A673 (cell line): ENCODE data around the gene C1orf94. TPM values are rescaled to one million over a fixed set of nuclear protein-coding genes. Genes with fewer than 3 reads are reported as not detected.
A peak's percentile ranks its signal among the peaks of the same experiment; 100 is the strongest.

Source experiments
- Bru-seq: library from RNA; stranded (reverse); fragments of 400-500 nt; gene quantifications from one replicate; lab custom pipeline; 2021; lab: Mats Ljungman, UMichigan
- BruChase-seq, 2 experiments: library from RNA; stranded (reverse); fragments of 400-500 nt; gene quantifications; one replicate each; lab custom pipeline; 2021; lab: Mats Ljungman, UMichigan
- BruUV-seq: library from RNA; stranded (reverse); fragments of 400-500 nt; replicated peaks from 2 replicates; lab custom pipeline; 2021; lab: Mats Ljungman, UMichigan
- CTCF ChIA-PET: fragments of 300-600 bp; sonication (Branson Sonifier 250); formaldehyde crosslinking; loops from one replicate; lab custom pipeline; 2022; ENCODE audit warnings: antibody characterized with exemption; lab: Charles Lee
- POLR2A ChIA-PET: fragments of 300-600 bp; sonication (Branson Sonifier 250); formaldehyde crosslinking; loops from one replicate; lab custom pipeline; 2022; ENCODE audit warnings: antibody characterized with exemption; ENCODE audit not compliant: low non-redundant PET; lab: Charles Lee
- DNase-seq: peaks from one replicate; pipeline ENCODE4 v3.0.0-alpha.2; 2015; ENCODE audit warnings: low spot score
- H3K27ac ChIP-seq: fragments of 200-600 bp; sonication (generic); 2 replicates; pipeline ENCODE4 v1.5.1; 2016; ENCODE audit warnings: mixed run types, low read depth, mild to moderate bottlenecking, mixed read lengths, antibody characterized with exemption, low read length; ENCODE audit not compliant: poor library complexity, severe bottlenecking
- H3K27me3 ChIP-seq: fragments of 200-600 bp; sonication (generic); replicated peaks from 2 replicates; pipeline ENCODE4 v1.6.1; 2017; ENCODE audit warnings: mixed run types, low read depth, mild to moderate bottlenecking, mixed read lengths, antibody characterized with exemption, low read length; ENCODE audit not compliant: insufficient read depth, poor library complexity
- H3K36me3 ChIP-seq: fragments of 200-600 bp; sonication (generic); 2 replicates; pipeline ENCODE4 v1.6.1; 2016; ENCODE audit warnings: mixed run types, mild to moderate bottlenecking, mixed read lengths, antibody characterized with exemption, low read length; ENCODE audit not compliant: insufficient read depth, poor library complexity, severe bottlenecking
- H3K4me1 ChIP-seq: fragments of 200-600 bp; sonication (generic); 2 replicates; pipeline ENCODE4 v1.6.1; 2017; ENCODE audit warnings: mixed run types, mild to moderate bottlenecking, mixed read lengths, antibody characterized with exemption, low read length; ENCODE audit not compliant: insufficient read depth, poor library complexity, severe bottlenecking
- H3K4me3 ChIP-seq: fragments of 200-600 bp; sonication (generic); 2 replicates; pipeline ENCODE4 v1.5.1; 2016; ENCODE audit warnings: low read depth, mixed run types, mild to moderate bottlenecking, mixed read lengths, low read length; ENCODE audit not compliant: poor library complexity, severe bottlenecking
- H3K9me3 ChIP-seq: fragments of 200-600 bp; sonication (generic); 2 replicates; pipeline ENCODE4 v1.6.1; 2016; ENCODE audit warnings: mixed run types, low read depth, mild to moderate bottlenecking, mixed read lengths, antibody characterized with exemption, low read length; ENCODE audit not compliant: poor library complexity, severe bottlenecking
- EZH2 ChIP-seq: fragments of 200-600 bp; sonication (generic); IDR thresholded peaks from 2 replicates; pipeline ENCODE4 v1.6.1; 2017; ENCODE audit warnings: borderline replicate concordance, low read depth, mild to moderate bottlenecking, mixed read lengths, antibody characterized with exemption, low read length; ENCODE audit not compliant: poor library complexity, severe bottlenecking
- intact Hi-C: fragments of 100-400 bp; cut with micrococcal nuclease; formaldehyde crosslinking; loops from one replicate; pipeline ENCODE4 v1.10.0; 2022; ENCODE audit not compliant: unreplicated experiment
- long read RNA-seq: library from polyadenylated mRNA; stranded (forward); transcript quantifications from one replicate; pipeline ENCODE4 v2.0.0, GENCODE V29; 2022
- total RNA-seq: library from RNA; stranded (reverse); gene quantifications from 2 replicates; pipeline ENCODE4 v1.2.3, GENCODE V29; 2021
- TF ChIP-seq, protein P1 (sequence below): fragments of 300-800, 200-600 bp; sonication (generic); conservative IDR thresholded peaks from 2 replicates; pipeline ENCODE4 v1.5.1; 2017; ENCODE audit warnings: low read depth, mild to moderate bottlenecking, antibody characterized with exemption, low read length, moderate library complexity, mixed read lengths

The C1orf94 gene, protein sequence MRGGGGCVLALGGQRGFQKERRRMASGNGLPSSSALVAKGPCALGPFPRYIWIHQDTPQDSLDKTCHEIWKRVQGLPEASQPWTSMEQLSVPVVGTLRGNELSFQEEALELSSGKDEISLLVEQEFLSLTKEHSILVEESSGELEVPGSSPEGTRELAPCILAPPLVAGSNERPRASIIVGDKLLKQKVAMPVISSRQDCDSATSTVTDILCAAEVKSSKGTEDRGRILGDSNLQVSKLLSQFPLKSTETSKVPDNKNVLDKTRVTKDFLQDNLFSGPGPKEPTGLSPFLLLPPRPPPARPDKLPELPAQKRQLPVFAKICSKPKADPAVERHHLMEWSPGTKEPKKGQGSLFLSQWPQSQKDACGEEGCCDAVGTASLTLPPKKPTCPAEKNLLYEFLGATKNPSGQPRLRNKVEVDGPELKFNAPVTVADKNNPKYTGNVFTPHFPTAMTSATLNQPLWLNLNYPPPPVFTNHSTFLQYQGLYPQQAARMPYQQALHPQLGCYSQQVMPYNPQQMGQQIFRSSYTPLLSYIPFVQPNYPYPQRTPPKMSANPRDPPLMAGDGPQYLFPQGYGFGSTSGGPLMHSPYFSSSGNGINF
- 0.34 and 0.72 TPM in 2 replicates for total RNA-seq
- percentile 21 among the genes with signal in this experiment for Bru-seq, nascent RNA
- percentile 16 among the genes with signal in this experiment for BruChase-seq, experiment 1, labeled RNA remaining after a 2-hour chase
- percentile 16 among the genes with signal in this experiment for BruChase-seq, experiment 2, labeled RNA remaining after a 6-hour chase
- long read RNA-seq, partial matches to known transcripts: 0 of 2 reads
- long read RNA-seq, other reads (novel, unspliced or antisense): 0 of 2 reads

- no TSS peak for BruUV-seq
- Histone ChIP-seq H3K9me3 (no peaks in the 10 kb centered on the region), H3K27me3 (peaks cover 19% of the 10 kb centered on the region), H3K27ac (no peak within 1 kb of the TSS), H3K4me1 (no peaks in the 10 kb centered on the region), H3K36me3 (no peaks in the 10 kb centered on the region), H3K4me3 (no peak within 1 kb of the TSS)
- POLR2A ChIA-PET: no interaction called here
- TF ChIP-seq EZH2: no peak
- TF ChIP-seq, protein P1, sequence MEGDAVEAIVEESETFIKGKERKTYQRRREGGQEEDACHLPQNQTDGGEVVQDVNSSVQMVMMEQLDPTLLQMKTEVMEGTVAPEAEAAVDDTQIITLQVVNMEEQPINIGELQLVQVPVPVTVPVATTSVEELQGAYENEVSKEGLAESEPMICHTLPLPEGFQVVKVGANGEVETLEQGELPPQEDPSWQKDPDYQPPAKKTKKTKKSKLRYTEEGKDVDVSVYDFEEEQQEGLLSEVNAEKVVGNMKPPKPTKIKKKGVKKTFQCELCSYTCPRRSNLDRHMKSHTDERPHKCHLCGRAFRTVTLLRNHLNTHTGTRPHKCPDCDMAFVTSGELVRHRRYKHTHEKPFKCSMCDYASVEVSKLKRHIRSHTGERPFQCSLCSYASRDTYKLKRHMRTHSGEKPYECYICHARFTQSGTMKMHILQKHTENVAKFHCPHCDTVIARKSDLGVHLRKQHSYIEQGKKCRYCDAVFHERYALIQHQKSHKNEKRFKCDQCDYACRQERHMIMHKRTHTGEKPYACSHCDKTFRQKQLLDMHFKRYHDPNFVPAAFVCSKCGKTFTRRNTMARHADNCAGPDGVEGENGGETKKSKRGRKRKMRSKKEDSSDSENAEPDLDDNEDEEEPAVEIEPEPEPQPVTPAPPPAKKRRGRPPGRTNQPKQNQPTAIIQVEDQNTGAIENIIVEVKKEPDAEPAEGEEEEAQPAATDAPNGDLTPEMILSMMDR: peak; percentile 18; the same call in 1 of the 2 replicates
- CTCF ChIA-PET: interaction anchor here (0.6 kb wide), 1 partner anchor 825 kb away, joined by 10 read pairs; no protein-coding TSS in a partner anchor
- DNase-seq: peak; percentile 40
- intact Hi-C loops: no loop called here
Observed at GRCh38 chr1:34176830-34177603, at the start of gene C1orf94. C1orf94 (plus strand) TSS chr1:34176907; CDS start chr1:34177790, 883 bp downstream.

- no peaks in the 10 kb centered on the region for H3K27me3 ChIP-seq
- BruUV-seq: no TSS peak
- intact Hi-C loops: no loop called here
- H3K4me3 ChIP-seq: no peak overlapping the region
- CTCF ChIA-PET: no interaction called here
- no peaks in the 10 kb centered on the region for H3K9me3 ChIP-seq
- no peak overlapping the region for H3K27ac ChIP-seq
- POLR2A ChIA-PET: no interaction called here
- H3K36me3 ChIP-seq: no peaks in the 10 kb centered on the region
- no peaks in the 10 kb centered on the region for H3K4me1 ChIP-seq
- no peak for DNase-seq
- TF ChIP-seq EZH2: no peak
- TF ChIP-seq, protein P1: no peak
Observed at GRCh38 chr1:34127006-34128000, 49.4 kb upstream of the C1orf94 start.
